SK-N-SH (cell line): Measurements from ENCODE around the gene SPON2.

Experiments
- CTCF ChIP-seq: fragments of 200-600 bp; sonication (generic); IDR thresholded peaks from 2 replicates; pipeline ENCODE4 v1.6.1; 2017; ENCODE audit warnings: antibody characterized with exemption, mild to moderate bottlenecking, moderate library complexity
- EP300 ChIP-seq, 2 experiments: IDR thresholded peaks; 2 replicates each; pipeline versions ENCODE4 v1.4.0 to v1.6.1; 2012; ENCODE audit warnings: borderline replicate concordance in 1 of 2, low read depth in 1 of 2, low read length in 1 of 2

- TF ChIP-seq EP300 (IDR thresholded peaks at IDR 0.05; ENCODE audit: borderline replicate concordance in 1 of 2, low read depth in 1 of 2, low read length in 1 of 2) (no peak), CTCF (no peak)
These were observed 21.5 kb downstream of the SPON2 start for GRCh38 chr4:1150875-1151274.
